HCT116 (cell line): Measurements from ENCODE around the gene GLDN. TPM values are rescaled to one million over a fixed set of nuclear protein-coding genes. Genes with fewer than 3 reads are reported as not detected.

Experiments used
- ATAC-seq: fragments of 200-7000 bp; cut with Tn5 transposase; 2 replicates; pipeline ENCODE4 v1.9.1; 2020; ENCODE audit warnings: mild to moderate bottlenecking, moderate library complexity
- BruUV-seq: library from RNA; stranded (reverse); fragments of 400-500 nt; replicated peaks from 2 replicates; lab custom pipeline; 2021; lab: Mats Ljungman, UMichigan
- CTCF ChIA-PET: fragments of 300-600 bp; sonication (Branson Sonifier 250); formaldehyde crosslinking; loops from one replicate; lab custom pipeline; 2021; ENCODE audit warnings: antibody characterized with exemption; lab: Charles Lee
- POLR2A ChIA-PET: fragments of 300-600, 350-600 bp; sonication (Branson Sonifier 250); formaldehyde crosslinking; loops from one replicate; lab custom pipeline; 2021; ENCODE audit warnings: antibody characterized with exemption; lab: Charles Lee
- RAD21 ChIA-PET, 2 experiments: fragments of 300-600 bp; sonication (Branson Sonifier 250); formaldehyde crosslinking; loops; one replicate each; lab custom pipeline; 2023; ENCODE audit warnings: low total read pairs in 2 of 2; ENCODE audit not compliant: uncharacterized antibody in 2 of 2, unreplicated experiment in 2 of 2, low non-redundant PET in 1 of 2; lab: Charles Lee
- DNase-seq: peaks from one replicate; pipeline ENCODE4 v3.0.0-alpha.2; 2010; ENCODE audit warnings: low read depth, low spot score
- H2AFZ ChIP-seq: fragments of 200-600 bp; shearing (Covaris generic), sonication (generic); 2 replicates; pipeline ENCODE4 v1.6.1; 2017; ENCODE audit warnings: low read depth, mixed run types, mixed read lengths, antibody characterized with exemption, low read length; ENCODE audit not compliant: poor library complexity, severe bottlenecking
- H3K27ac ChIP-seq: 2 replicates; pipeline ENCODE4 v1.5.1; 2012; ENCODE audit warnings: low read depth, low read length
- H3K27me3 ChIP-seq: fragments of 200-600 bp; sonication (generic); 2 replicates; pipeline ENCODE4 v1.6.1; 2016; ENCODE audit warnings: mixed run types, low read length, mixed read lengths; ENCODE audit not compliant: insufficient read depth
- H3K36me3 ChIP-seq, 2 experiments: fragments of 200-500 bp in 1 of 2; fragments of 200-600 bp in 1 of 2; sonication (Bioruptor generic) in 1 of 2; sonication (generic) in 1 of 2; 2 replicates each; pipeline versions ENCODE4 v1.5.1 to v1.6.1; 2014 to 2016; ENCODE audit warnings: low read length in 2 of 2, inconsistent platforms in 1 of 2, mixed read lengths in 1 of 2, mixed run types in 1 of 2; ENCODE audit not compliant: insufficient read depth in 2 of 2, control insufficient read depth in 1 of 2
- H3K4me1 ChIP-seq, 2 experiments: fragments of 200-600 bp in 1 of 2; sonication (generic) in 1 of 2; 2 replicates each; pipeline versions ENCODE4 v1.5.1 to v1.6.1; 2012 to 2017; ENCODE audit warnings: low read length in 2 of 2, inconsistent platforms in 1 of 2, mild to moderate bottlenecking in 1 of 2, mixed read lengths in 1 of 2, mixed run types in 1 of 2, moderate library complexity in 1 of 2; ENCODE audit not compliant: insufficient read depth in 2 of 2, control insufficient read depth in 1 of 2
- H3K4me2 ChIP-seq: fragments of 200-600 bp; sonication (generic); 2 replicates; pipeline ENCODE4 v1.6.1; 2017; ENCODE audit warnings: mixed run types, low read length, mixed read lengths
- H3K4me3 ChIP-seq, 2 experiments: fragments of 200-600 bp in 1 of 2; sonication (generic) in 1 of 2; replicated peaks in 1 of 2; 2 replicates each; pipeline ENCODE4 v1.5.1; 2011 to 2016; ENCODE audit warnings: low read length in 2 of 2, control low read depth in 1 of 2, low read depth in 1 of 2, mild to moderate bottlenecking in 1 of 2, mixed read lengths in 1 of 2, mixed run types in 1 of 2
- H3K79me2 ChIP-seq: fragments of 200-600 bp; sonication (generic); 2 replicates; pipeline ENCODE4 v1.6.1; 2017; ENCODE audit warnings: mild to moderate bottlenecking, mixed run types, low read length, moderate library complexity, mixed read lengths; ENCODE audit not compliant: insufficient read depth
- H3K9ac ChIP-seq: fragments of 200-600 bp; sonication (generic); 2 replicates; pipeline ENCODE4 v1.6.1; 2016; ENCODE audit warnings: low read length, mixed read lengths
- H3K9me2 ChIP-seq: fragments of 200-600 bp; sonication (generic), shearing (Covaris generic); 2 replicates; pipeline ENCODE4 v1.6.1; 2017; ENCODE audit warnings: mixed run types, mild to moderate bottlenecking, moderate library complexity; ENCODE audit not compliant: insufficient read depth
- H3K9me3 ChIP-seq, 2 experiments: fragments of 200-500 bp in 1 of 2; fragments of 200-600 bp in 1 of 2; sonication (Bioruptor generic) in 1 of 2; sonication (generic) in 1 of 2; 2 replicates each; pipeline ENCODE4 v1.6.1; 2014 to 2017; ENCODE audit warnings: low read length in 2 of 2, mixed read lengths in 2 of 2, inconsistent platforms in 1 of 2, low read depth in 1 of 2, mild to moderate bottlenecking in 1 of 2, mixed run types in 1 of 2, moderate library complexity in 1 of 2; ENCODE audit not compliant: control insufficient read depth in 1 of 2, insufficient read depth in 1 of 2
- H4K20me1 ChIP-seq: fragments of 200-600 bp; sonication (generic), shearing (Covaris generic); 2 replicates; pipeline ENCODE4 v1.6.1; 2017; ENCODE audit warnings: mixed run types, mild to moderate bottlenecking, moderate library complexity; ENCODE audit not compliant: insufficient read depth
- CEBPB ChIP-seq: IDR thresholded peaks from 2 replicates; pipeline ENCODE4 v1.6.1; 2012; ENCODE audit warnings: low read depth
- CTCF ChIP-seq, 3 experiments: fragments of 200-600 bp in 1 of 3; sonication (generic) in 1 of 3; IDR thresholded peaks in 2 of 3; conservative IDR thresholded peaks in 1 of 3; 2 replicates each; pipeline ENCODE4 v1.5.1; 2012 to 2017; ENCODE audit warnings: low read depth in 2 of 3, low read length in 2 of 3, antibody characterized with exemption in 1 of 3, borderline replicate concordance in 1 of 3, control low read depth in 1 of 3, mild to moderate bottlenecking in 1 of 3, mixed read lengths in 1 of 3, mixed run types in 1 of 3, moderate library complexity in 1 of 3; ENCODE audit not compliant: insufficient read depth in 1 of 3
- EGR1 ChIP-seq: IDR thresholded peaks from 2 replicates; pipeline ENCODE4 v1.6.1; 2012; ENCODE audit warnings: low read depth
- POLR2A ChIP-seq: IDR thresholded peaks from 2 replicates; pipeline ENCODE4 v1.7.0; 2011; ENCODE audit warnings: borderline replicate concordance; ENCODE audit not compliant: insufficient read depth, insufficient read length; ENCODE audit errors: extremely low read depth
- SRF ChIP-seq: IDR thresholded peaks from 2 replicates; pipeline ENCODE4 v1.6.1; 2012; ENCODE audit warnings: low read depth
- TCF7L2 ChIP-seq: IDR thresholded peaks from 2 replicates; pipeline ENCODE4 v1.7.0; 2011; ENCODE audit warnings: borderline replicate concordance, inconsistent platforms; ENCODE audit not compliant: insufficient read depth, insufficient read length; ENCODE audit errors: extremely low read depth
- YY1 ChIP-seq: IDR thresholded peaks from 2 replicates; pipeline ENCODE4 v1.6.1; 2011; ENCODE audit warnings: low read length, low read depth, moderate library complexity, mild to moderate bottlenecking; ENCODE audit not compliant: insufficient replicate concordance; ENCODE audit errors: extremely low read depth
- ZFX ChIP-seq: fragments of 450-650 bp; IDR thresholded peaks from 2 replicates; pipeline ENCODE4 v1.6.1; 2017
- intact Hi-C: fragments of 100-400 bp; cut with micrococcal nuclease; formaldehyde crosslinking; loops from 2 replicates; pipeline ENCODE4 v1.10.0; 2022
- total RNA-seq: library from RNA; stranded (reverse); gene quantifications from one replicate; pipeline ENCODE4 v1.2.1, GENCODE V29; 2021; ENCODE audit not compliant: unreplicated experiment

GLDN gene
- total RNA-seq, 1 experiment from 2014 or later = 3.0 TPM

GRCh38 chr15:51321316-51321715 is 20.1 kb upstream of the GLDN start:
- H2AFZ ChIP-seq = no peak overlapping the region
- no peak overlapping the region for H3K9ac ChIP-seq
- no peak overlapping the region for H3K4me2 ChIP-seq
- H4K20me1 ChIP-seq = no peaks in the 10 kb centered on the region
- H3K4me3 ChIP-seq = no peak overlapping the region
- H3K9me3 ChIP-seq = no peaks in the 10 kb centered on the region
- POLR2A ChIA-PET = no interaction called here
- ATAC-seq = no peak
- H3K4me1 ChIP-seq = no peaks in the 10 kb centered on the region
- H3K36me3 ChIP-seq = no peaks in the 10 kb centered on the region
- BruUV-seq = no TSS peak
- H3K79me2 ChIP-seq = no peaks in the 10 kb centered on the region
- no peaks in the 10 kb centered on the region for H3K9me2 ChIP-seq
- TF ChIP-seq ZFX (no peak), CTCF (IDR thresholded peaks at IDR 0.05 in 2 of 3, conservative IDR thresholded peaks at IDR 0.05 in 1 of 3; ENCODE audit: borderline replicate concordance in 1 of 3, insufficient read depth in 1 of 3, low read depth in 2 of 3, low read length in 2 of 3) (no peak), EGR1 (no peak), POLR2A (no peak), SRF (no peak), TCF7L2 (no peak), CEBPB (no peak), YY1 (no peak)
- TF ChIP-seq, all 23 proteins: peak for 0
- H3K27ac ChIP-seq = no peak overlapping the region
- ChIA-PET RAD21 (no interaction called here), CTCF (no interaction called here)
- H3K27me3 ChIP-seq = no peaks in the 10 kb centered on the region
- DNase-seq = no peak
- intact Hi-C loops = no loop called here
